GM03348 (cell line): Measurements from ENCODE around the gene SCAPER.

Experiments
- DNase-seq: peaks from one replicate; pipeline ENCODE4 v3.0.0; 2012; ENCODE audit warnings: low spot score

The SCAPER gene

GRCh38 chr15:76398317-76399104 lies 506.6 kb downstream of the SCAPER start:
- DNase-seq, result no peak

GRCh38 chr15:76393614-76394013 lies 511.5 kb downstream of the SCAPER start:
- DNase-seq, result no peak

- DNase-seq, result no peak
Measured at GRCh38 chr15:76391847-76392246, 513.3 kb downstream of the SCAPER start.

GRCh38 chr15:76391309-76391708 lies 513.8 kb downstream of the SCAPER start:
- no peak for DNase-seq

GRCh38 chr15:76390571-76390970 lies 514.6 kb downstream of the SCAPER start:
- no peak for DNase-seq

GRCh38 chr15:76386926-76387325 lies 518.2 kb downstream of the SCAPER start:
- DNase-seq, result no peak

- DNase-seq, result no peak
Measured at GRCh38 chr15:76386178-76386577, 519.0 kb downstream of the SCAPER start.

GRCh38 chr15:76384409-76384808 lies 520.7 kb downstream of the SCAPER start:
- DNase-seq, result no peak

GRCh38 chr15:76382987-76383728 lies 522.0 kb downstream of the SCAPER start:
- DNase-seq, result no peak

- DNase-seq, result no peak
Measured at GRCh38 chr15:76381366-76381765, 523.8 kb downstream of the SCAPER start.

- no peak for DNase-seq
Measured at GRCh38 chr15:76380249-76380648, 524.9 kb downstream of the SCAPER start.

GRCh38 chr15:76378691-76379090 lies 526.4 kb downstream of the SCAPER start:
- no peak for DNase-seq

- no peak for DNase-seq
Measured at GRCh38 chr15:76377751-76378150, 527.4 kb downstream of the SCAPER start.

- no peak for DNase-seq
Measured at GRCh38 chr15:76377217-76377616, 527.9 kb downstream of the SCAPER start.

GRCh38 chr15:76376816-76377215 lies 528.3 kb downstream of the SCAPER start:
- DNase-seq, result no peak

GRCh38 chr15:76376029-76376428 lies 529.1 kb downstream of the SCAPER start:
- DNase-seq, result no peak

GRCh38 chr15:76368122-76368621 lies 537.0 kb downstream of the SCAPER start:
- DNase-seq, result no peak

- no peak for DNase-seq
Measured at GRCh38 chr15:76366714-76367113, 538.4 kb downstream of the SCAPER start.

GRCh38 chr15:76363251-76363650 lies 541.9 kb downstream of the SCAPER start:
- DNase-seq, result no peak

- no peak for DNase-seq
Measured at GRCh38 chr15:76360416-76360815, 544.7 kb downstream of the SCAPER start.

GRCh38 chr15:76359152-76359551 lies 546.0 kb downstream of the SCAPER start:
- DNase-seq, result no peak

GRCh38 chr15:76358453-76358852 lies 546.7 kb downstream of the SCAPER start:
- no peak for DNase-seq

GRCh38 chr15:76354823-76355440 lies 550.2 kb downstream of the SCAPER start:
- DNase-seq, result no peak
